ENCODE results near the gene METTL23. TPM values are rescaled to one million over a fixed set of nuclear protein-coding genes. Genes with fewer than 3 reads are reported as not detected.
"Not testable (repeated sequence)": the region's sequence is repeated elsewhere in the genome, so short reads cannot be mapped to it uniquely, and the experiment has no call there.

The METTL23 gene
- total and polyA plus RNA-seq, 2 of the 8 experiments (the other 6 are each of a cell fraction or from before 2014, with no cell fraction given), result 36.1 to 60.2 TPM

DNA sequence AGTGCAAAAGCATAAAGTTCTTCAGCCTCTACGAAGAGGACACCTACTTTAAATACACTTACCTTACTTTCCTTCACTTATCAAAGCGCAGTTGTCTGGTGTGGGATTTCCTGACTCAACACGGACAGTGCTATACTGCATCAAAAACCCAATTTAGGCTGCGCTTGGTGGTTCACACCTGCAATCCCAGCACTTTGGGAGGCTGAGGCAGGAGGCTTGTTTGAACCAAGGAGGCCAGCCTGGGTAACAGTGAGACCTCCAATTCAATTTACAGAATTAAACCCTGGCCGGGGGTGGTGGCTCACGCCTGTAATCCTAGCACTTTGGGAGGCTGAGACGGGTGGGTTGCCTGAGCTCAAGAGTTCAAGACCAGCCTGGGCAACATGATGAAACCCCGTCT lies 4.4 kb upstream of the METTL23 start (continued):
- no peak for TF ChIP-seq EP300 (IDR thresholded peaks at IDR 0.05; ENCODE audit: borderline replicate concordance in 1 of 2, low read depth in 2 of 2, low read length in 2 of 2)
- TF ChIP-seq TCF12 (IDR thresholded peaks at IDR 0.05; ENCODE audit: low read depth, low read length), result no peak
- TF ChIP-seq HDAC6 (IDR thresholded peaks at IDR 0.05; ENCODE audit: low read depth, low read length), result no peak

DNA sequence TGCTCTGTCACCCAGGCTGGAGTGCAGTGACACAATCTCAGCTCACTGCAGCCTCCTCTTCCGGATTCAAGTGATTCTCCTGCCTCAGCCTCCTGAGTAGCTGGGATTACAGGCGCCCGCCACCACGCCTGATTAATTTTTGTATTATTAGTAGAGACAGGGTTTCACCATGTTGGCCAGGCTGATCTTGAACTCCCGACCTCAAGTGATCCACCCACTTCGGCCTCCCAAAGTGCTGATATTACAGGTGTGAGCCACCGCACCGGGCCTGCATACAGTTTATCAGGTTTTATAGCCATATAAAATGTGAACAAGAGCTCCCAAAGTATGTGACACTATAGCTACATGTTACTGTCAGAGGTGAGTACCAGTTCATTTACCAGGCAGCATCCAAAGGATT lies 3.7 kb upstream of the METTL23 start:
- ChIA-PET CTCF (ENCODE audit: partially characterized antibody) (interaction anchor here (0.6 to 1.7 kb wide), 5 partner anchors 15 to 264 kb away, joined by 3 to 5 read pairs (median 3); no protein-coding TSS in a partner anchor), POLR2A (ENCODE audit: partially characterized antibody) (interaction anchor here (8.4 kb wide), 1 partner anchor 13 kb away, joined by 181 read pairs; the partner anchor contains the start of genes MFSD11 and SRSF2)
- not testable (repeated sequence) for H4K5ac ChIP-seq (ENCODE audit: insufficient read length, low read depth, low read length); DNase-seq (ENCODE audit: low read depth in 1 of 2, low spot score in 2 of 2); H3K23ac ChIP-seq (ENCODE audit: insufficient read length); H3K18ac ChIP-seq (ENCODE audit: extremely low read depth, low read length); H4K8ac ChIP-seq (ENCODE audit: extremely low read depth, insufficient read depth, low read length); H3K14ac ChIP-seq (ENCODE audit: insufficient read length); H3K4me1 ChIP-seq (replicated peaks in 1 of 4; ENCODE audit: control insufficient read depth in 3 of 4, insufficient read depth in 4 of 4, low read length in 3 of 4); H3K4ac ChIP-seq (replicated peaks; ENCODE audit: insufficient read length, low read depth, low read length); H3K79me1 ChIP-seq (ENCODE audit: low read depth, low read length); H3K9ac ChIP-seq (replicated peaks in 1 of 4; ENCODE audit: extremely low read depth in 1 of 4, low read depth in 3 of 4, low read length in 3 of 4); H2BK15ac ChIP-seq (ENCODE audit: low read length); H3K56ac ChIP-seq (replicated peaks; ENCODE audit: insufficient read length, low read depth, low read length); H2AK5ac ChIP-seq (ENCODE audit: low read depth, low read length); H2AFZ ChIP-seq (ENCODE audit: low read length); H2BK20ac ChIP-seq (ENCODE audit: low read length); FAIRE-seq; H2BK12ac ChIP-seq (ENCODE audit: low read depth, low read length); H3K27ac ChIP-seq (ENCODE audit: low read depth, low read length); H2BK5ac ChIP-seq (ENCODE audit: low read depth, low read length); H3K27me3 ChIP-seq (replicated peaks in 1 of 4; ENCODE audit: control insufficient read depth in 3 of 4, extremely low read depth in 1 of 4, insufficient read depth in 3 of 4, low read length in 3 of 4); H2BK120ac ChIP-seq (replicated peaks; ENCODE audit: low read depth, low read length); H3K9me3 ChIP-seq (ENCODE audit: insufficient read depth in 2 of 2, low read depth in 1 of 2, low read length in 1 of 2); H4K91ac ChIP-seq (replicated peaks; ENCODE audit: insufficient read length, low read length); H3K4me3 ChIP-seq (ENCODE audit: extremely low read depth in 1 of 4, insufficient read depth in 2 of 4, low read depth in 3 of 4, low read length in 4 of 4); H3K4me2 ChIP-seq (ENCODE audit: insufficient read depth in 1 of 2, low read depth in 2 of 2, low read length in 2 of 2)
- peaks cover 11% of the 10 kb centered on the region for H3K23me2 ChIP-seq (ENCODE audit: low read depth, low read length)
- H3K79me2 ChIP-seq (ENCODE audit: control insufficient read depth in 1 of 2, insufficient read depth in 2 of 2, low read length in 2 of 2), result peaks cover 0 to 20% of the 10 kb centered on the region in 2 experiments; a peak in 2 of 4 replicates
- H3K36me3 ChIP-seq (ENCODE audit: control insufficient read depth in 2 of 4, insufficient read depth in 4 of 4, low read length in 3 of 4), result peaks cover 11 to 50% (median 34%) of the 10 kb centered on the region in 4 experiments
- peaks cover 0 to 11% of the 10 kb centered on the region in 2 experiments for H4K20me1 ChIP-seq (replicated peaks in 1 of 2; ENCODE audit: control insufficient read depth in 1 of 2, insufficient read depth in 2 of 2, low read length in 2 of 2)
- 92% methylated on average over 8 of the region's 8 CpGs; no CpG with 5 or more reads in 1 of the 2 experiments for WGBS, 2 experiments (ENCODE audit: extremely low coverage in 1 of 2, insufficient coverage in 1 of 2, insufficient read length in 1 of 2, insufficient replicate concordance in 2 of 2, low coverage in 1 of 2, low lambda C conversion rate in 2 of 2, missing lambda C conversion rate in 1 of 2)
